Activated CD8-positive, alpha-beta T cell treated with anti-CD3 and anti-CD28 coated beads for 36 hours (primary cell): ENCODE measurements around the gene RBBP8. TPM values are rescaled to one million over a fixed set of nuclear protein-coding genes. Genes with fewer than 3 reads are reported as not detected.

Source experiments
- ATAC-seq: fragments of 200-7000 bp; cut with Tn5 transposase; one replicate; pipeline ENCODE4 v1.10.0; 2021; ENCODE audit warnings: mild to moderate bottlenecking, moderate library complexity
- CTCF ChIA-PET: fragments of 350-600 bp; sonication (Branson Sonifier 250); formaldehyde crosslinking; loops from one replicate; lab custom pipeline; 2021; ENCODE audit warnings: antibody characterized with exemption; lab: Charles Lee
- POLR2A ChIA-PET: fragments of 350-600 bp; sonication (Branson Sonifier 250); formaldehyde crosslinking; loops from one replicate; lab custom pipeline; 2021; ENCODE audit warnings: antibody characterized with exemption; lab: Charles Lee
- DNase-seq: peaks from one replicate; pipeline ENCODE4 v3.0.0-alpha.2; 2020
- H3K27ac Mint-ChIP-seq: one replicate; pipeline ENCODE4 v1.8.0; 2021; ENCODE audit warnings: mild to moderate bottlenecking, mixed read lengths
- H3K27me3 Mint-ChIP-seq: one replicate; pipeline ENCODE4 v1.8.0; 2021; ENCODE audit warnings: mixed read lengths
- H3K36me3 Mint-ChIP-seq: one replicate; pipeline ENCODE4 v1.8.0; 2021; ENCODE audit warnings: low read depth, mixed read lengths
- H3K4me1 Mint-ChIP-seq: one replicate; pipeline ENCODE4 v1.8.0; 2021; ENCODE audit warnings: low read depth, mixed read lengths
- H3K4me3 Mint-ChIP-seq: one replicate; pipeline ENCODE4 v1.8.0; 2021; ENCODE audit warnings: mild to moderate bottlenecking, moderate library complexity, mixed read lengths
- H3K9me3 Mint-ChIP-seq: one replicate; pipeline ENCODE4 v1.8.0; 2021; ENCODE audit warnings: mixed read lengths
- CTCF ChIP-seq: fragments of 200-600 bp; IDR thresholded peaks from one replicate; pipeline ENCODE4 v1.8.0; 2022; ENCODE audit warnings: antibody characterized with exemption, mild to moderate bottlenecking
- intact Hi-C: fragments of 100-400 bp; cut with micrococcal nuclease; formaldehyde crosslinking; loops from one replicate; pipeline ENCODE4 v1.10.0; 2022
- total RNA-seq, 2 experiments: library from RNA; stranded (reverse); gene quantifications; one replicate each; pipeline ENCODE4 v1.2.3, GENCODE V29; 2021

RBBP8 gene
- total RNA-seq, 2 experiments from 2014 or later: 70.9 to 81.9 TPM

- intact Hi-C loops: no loop called here
- DNase-seq (no peak), ATAC-seq (no peak)
- no peak overlapping the region for H3K27ac Mint-ChIP-seq
- H3K9me3 Mint-ChIP-seq: peaks cover 5% of the 10 kb centered on the region
- ChIA-PET POLR2A (no interaction called here), CTCF (no interaction called here)
- no peak for TF ChIP-seq CTCF
- no peaks in the 10 kb centered on the region for H3K4me1 Mint-ChIP-seq
- no peaks in the 10 kb centered on the region for H3K36me3 Mint-ChIP-seq
- H3K27me3 Mint-ChIP-seq: no peaks in the 10 kb centered on the region
- H3K4me3 Mint-ChIP-seq: no peak overlapping the region
Measured at GRCh38 chr18:23062011-23062410, 128.9 kb downstream of the RBBP8 start.

- TF ChIP-seq CTCF: no peak
- Mint-ChIP-seq H3K27me3 (no peaks in the 10 kb centered on the region), H3K36me3 (no peaks in the 10 kb centered on the region), H3K27ac (no peak overlapping the region), H3K9me3 (peaks cover 8% of the 10 kb centered on the region), H3K4me3 (no peak overlapping the region), H3K4me1 (peaks cover 6% of the 10 kb centered on the region)
- intact Hi-C loops: no loop called here
- POLR2A ChIA-PET: no interaction called here
- DNase-seq (no peak), ATAC-seq (no peak)
- CTCF ChIA-PET: interaction anchor here (1.6 kb wide), 1 partner anchor 348 kb away, joined by 4 read pairs; no protein-coding TSS in a partner anchor
Measured at GRCh38 chr18:23063502-23063901, 130.4 kb downstream of the RBBP8 start.

GRCh38 chr18:23065234-23065806, 132.2 kb downstream of the RBBP8 start:
- DNase-seq (no peak), ATAC-seq (no peak)
- H3K27me3 Mint-ChIP-seq: no peaks in the 10 kb centered on the region
- H3K27ac Mint-ChIP-seq: no peak overlapping the region
- no peak for TF ChIP-seq CTCF
- H3K4me3 Mint-ChIP-seq: no peak overlapping the region
- H3K4me1 Mint-ChIP-seq: peaks cover 24% of the 10 kb centered on the region
- H3K36me3 Mint-ChIP-seq: peaks cover 7% of the 10 kb centered on the region
- H3K9me3 Mint-ChIP-seq: peaks cover 10% of the 10 kb centered on the region
- intact Hi-C loops: no loop called here
- ChIA-PET CTCF (interaction anchor here (1.4 to 1.6 kb wide), 2 partner anchors 8 to 16 kb away, joined by 3 to 5 read pairs; no protein-coding TSS in a partner anchor), POLR2A (no interaction called here)

GRCh38 chr18:23066060-23066459, 132.9 kb downstream of the RBBP8 start:
- ATAC-seq (no peak), DNase-seq (no peak)
- TF ChIP-seq CTCF: no peak
- ChIA-PET POLR2A (no interaction called here), CTCF (interaction anchor here (1.4 to 1.6 kb wide), 2 partner anchors 9 to 17 kb away, joined by 3 to 5 read pairs; no protein-coding TSS in a partner anchor)
- intact Hi-C loops: no loop called here
- Mint-ChIP-seq H3K4me3 (no peak overlapping the region), H3K27ac (no peak overlapping the region), H3K4me1 (peaks cover 30% of the 10 kb centered on the region), H3K36me3 (peaks cover 9% of the 10 kb centered on the region), H3K27me3 (no peaks in the 10 kb centered on the region), H3K9me3 (peaks cover 13% of the 10 kb centered on the region)

- CTCF ChIA-PET: interaction anchor here (1.4 to 1.6 kb wide), 2 partner anchors 9 to 17 kb away, joined by 3 to 5 read pairs; no protein-coding TSS in a partner anchor
- intact Hi-C loops: no loop called here
Measured at GRCh38 chr18:23066504-23067039, 133.4 kb downstream of the RBBP8 start.

More at GRCh38 chr18:23066504-23067039, 133.4 kb downstream of the RBBP8 start:
- no peak for ATAC-seq
- POLR2A ChIA-PET: no interaction called here
- H3K27me3 Mint-ChIP-seq: no peaks in the 10 kb centered on the region
- H3K27ac Mint-ChIP-seq: no peak overlapping the region
- H3K36me3 Mint-ChIP-seq: peaks cover 9% of the 10 kb centered on the region
- DNase-seq: no peak
- peaks cover 35% of the 10 kb centered on the region for H3K4me1 Mint-ChIP-seq
- peaks cover 13% of the 10 kb centered on the region for H3K9me3 Mint-ChIP-seq
- no peak overlapping the region for H3K4me3 Mint-ChIP-seq
- TF ChIP-seq CTCF: no peak
